GM11168 (cell line): ENCODE measurements around the gene GAGE13.
"Not testable (repeated sequence)": the region's sequence is repeated elsewhere in the genome, so short reads cannot be mapped to it uniquely, and the experiment has no call there.

Source experiments
- in situ Hi-C: fragments of 300-500 bp; cut with MboI; formaldehyde crosslinking; loops from one replicate; pipeline ENCODE4 v1.12.0; 2022; ENCODE audit warnings: low sequenced_read_pairs; ENCODE audit not compliant: unreplicated experiment

Gene GAGE13

GRCh38 chrX:49331282-49331681, at the start of gene GAGE13:
GAGE13 (plus strand) TSS chrX:49331582; CDS start chrX:49332738, 1,156 bp downstream.
- in situ Hi-C loops, result loop anchor here (25.0 kb wide), 1 partner anchor 331 kb away; no protein-coding TSS in a partner anchor

- in situ Hi-C loops, result loop anchor here (25.0 kb wide), 1 partner anchor 555 kb away; the partner anchor contains the start of gene PAGE4
Observed at GRCh38 chrX:49282647-49283011, 48.8 kb upstream of the GAGE13 start.

GRCh38 chrX:49284212-49284611, 47.2 kb upstream of the GAGE13 start:
- in situ Hi-C loops, result loop anchor here (25.0 kb wide), 1 partner anchor 553 kb away; the partner anchor contains the start of gene PAGE4

- in situ Hi-C loops, result loop anchor here (25.0 kb wide), 1 partner anchor 551 kb away; the partner anchor contains the start of gene PAGE4
Observed at GRCh38 chrX:49286136-49286535, 45.2 kb upstream of the GAGE13 start.

- in situ Hi-C loops, result loop anchor here (25.0 kb wide), 1 partner anchor 551 kb away; the partner anchor contains the start of gene PAGE4
Observed at GRCh38 chrX:49286581-49286980, 44.8 kb upstream of the GAGE13 start.

GRCh38 chrX:49287665-49288064, 43.7 kb upstream of the GAGE13 start:
- in situ Hi-C loops, result loop anchor here (25.0 kb wide), 1 partner anchor 550 kb away; the partner anchor contains the start of gene PAGE4

- in situ Hi-C loops, result loop anchor here (25.0 kb wide), 1 partner anchor 547 kb away; the partner anchor contains the start of gene PAGE4
Observed at GRCh38 chrX:49290215-49290614, 41.2 kb upstream of the GAGE13 start.

- in situ Hi-C loops, result loop anchor here (25.0 kb wide), 1 partner anchor 546 kb away; the partner anchor contains the start of gene PAGE4
Observed at GRCh38 chrX:49291615-49292337, 39.6 kb upstream of the GAGE13 start.

GRCh38 chrX:49292400-49293362, 38.7 kb upstream of the GAGE13 start:
- in situ Hi-C loops, result loop anchor here (25.0 kb wide), 1 partner anchor 545 kb away; the partner anchor contains the start of gene PAGE4

- in situ Hi-C loops, result loop anchor here (25.0 kb wide), 1 partner anchor 538 kb away; the partner anchor contains the start of gene PAGE4
Observed at GRCh38 chrX:49299293-49299692, 32.1 kb upstream of the GAGE13 start.

GRCh38 chrX:49300703-49301102, 30.7 kb upstream of the GAGE13 start:
- in situ Hi-C loops, result no loop called here

GRCh38 chrX:49303346-49303745, 28.0 kb upstream of the GAGE13 start, which contains the start of gene GAGE10:
GAGE10 (plus strand) TSS chrX:49303646; CDS start chrX:49304860, 1,214 bp downstream.
- in situ Hi-C loops, result no loop called here

- in situ Hi-C loops, result not testable (repeated sequence)
Observed at GRCh38 chrX:49307775-49308174, 23.6 kb upstream of the GAGE13 start.

- in situ Hi-C loops, result no loop called here
Observed at GRCh38 chrX:49308604-49309269, 22.6 kb upstream of the GAGE13 start.

- in situ Hi-C loops, result no loop called here
Observed at GRCh38 chrX:49309401-49309981, 21.9 kb upstream of the GAGE13 start.

GRCh38 chrX:49310371-49310770, 21.0 kb upstream of the GAGE13 start:
- in situ Hi-C loops, result no loop called here

GRCh38 chrX:49312176-49312575, 19.2 kb upstream of the GAGE13 start:
- in situ Hi-C loops, result no loop called here

- in situ Hi-C loops, result no loop called here
Observed at GRCh38 chrX:49316085-49316484, 15.3 kb upstream of the GAGE13 start.

GRCh38 chrX:49321737-49322136, 9.6 kb upstream of the GAGE13 start, which contains the start of gene GAGE12J:
GAGE12J (plus strand) TSS chrX:49322037; CDS start chrX:49323194, 1,157 bp downstream.
- in situ Hi-C loops, result not testable (repeated sequence)
